Fibroblast of the aortic adventitia (primary cell): ENCODE data around the gene BBS12. TPM values are rescaled to one million over a fixed set of nuclear protein-coding genes. Genes with fewer than 3 reads are reported as not detected.

Source experiments
- DNase-seq: peaks from one replicate; pipeline ENCODE4 v3.0.0-alpha.2; 2010; ENCODE audit warnings: low read depth
- H3K4me3 ChIP-seq: 2 replicates; pipeline ENCODE4 v1.5.1; 2011; ENCODE audit warnings: low read depth, mild to moderate bottlenecking, control low read depth, low read length, moderate library complexity
- total RNA-seq: library from RNA; depleted of rRNA; stranded (reverse); fragments of >200 nt; gene quantifications from 2 replicates; pipeline ENCODE4 v1.2.3, GENCODE V29; 2012; ENCODE audit warnings: low replicate concordance
- TF ChIP-seq, protein P1 (sequence below): IDR thresholded peaks from 2 replicates; pipeline ENCODE4 v1.5.1; 2011; ENCODE audit warnings: mild to moderate bottlenecking, low read length, control low read depth, inconsistent platforms; ENCODE audit not compliant: insufficient read depth

The BBS12 gene
- total RNA-seq, 1 donor: 5.8 TPM

DNA sequence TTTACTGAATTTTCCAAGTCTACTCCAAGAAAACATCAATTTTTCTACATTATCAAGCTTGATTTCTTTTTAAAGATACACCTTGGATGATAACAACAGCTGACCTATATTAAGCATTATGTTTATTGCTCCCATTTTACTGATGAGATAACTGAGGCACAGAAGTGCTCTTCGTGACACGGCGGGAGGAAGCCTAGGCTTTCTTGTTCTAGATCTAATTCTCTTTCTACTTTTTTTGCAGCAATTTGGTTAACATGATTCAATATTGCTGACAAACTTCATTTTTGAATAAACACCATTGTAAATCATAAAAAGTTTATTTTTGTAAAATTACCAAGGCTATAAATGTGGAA lies 33.8 kb downstream of the BBS12 start:
- no peak for DNase-seq
- TF ChIP-seq, protein P1, sequence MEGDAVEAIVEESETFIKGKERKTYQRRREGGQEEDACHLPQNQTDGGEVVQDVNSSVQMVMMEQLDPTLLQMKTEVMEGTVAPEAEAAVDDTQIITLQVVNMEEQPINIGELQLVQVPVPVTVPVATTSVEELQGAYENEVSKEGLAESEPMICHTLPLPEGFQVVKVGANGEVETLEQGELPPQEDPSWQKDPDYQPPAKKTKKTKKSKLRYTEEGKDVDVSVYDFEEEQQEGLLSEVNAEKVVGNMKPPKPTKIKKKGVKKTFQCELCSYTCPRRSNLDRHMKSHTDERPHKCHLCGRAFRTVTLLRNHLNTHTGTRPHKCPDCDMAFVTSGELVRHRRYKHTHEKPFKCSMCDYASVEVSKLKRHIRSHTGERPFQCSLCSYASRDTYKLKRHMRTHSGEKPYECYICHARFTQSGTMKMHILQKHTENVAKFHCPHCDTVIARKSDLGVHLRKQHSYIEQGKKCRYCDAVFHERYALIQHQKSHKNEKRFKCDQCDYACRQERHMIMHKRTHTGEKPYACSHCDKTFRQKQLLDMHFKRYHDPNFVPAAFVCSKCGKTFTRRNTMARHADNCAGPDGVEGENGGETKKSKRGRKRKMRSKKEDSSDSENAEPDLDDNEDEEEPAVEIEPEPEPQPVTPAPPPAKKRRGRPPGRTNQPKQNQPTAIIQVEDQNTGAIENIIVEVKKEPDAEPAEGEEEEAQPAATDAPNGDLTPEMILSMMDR: no peak
- no peak overlapping the region for H3K4me3 ChIP-seq

DNA sequence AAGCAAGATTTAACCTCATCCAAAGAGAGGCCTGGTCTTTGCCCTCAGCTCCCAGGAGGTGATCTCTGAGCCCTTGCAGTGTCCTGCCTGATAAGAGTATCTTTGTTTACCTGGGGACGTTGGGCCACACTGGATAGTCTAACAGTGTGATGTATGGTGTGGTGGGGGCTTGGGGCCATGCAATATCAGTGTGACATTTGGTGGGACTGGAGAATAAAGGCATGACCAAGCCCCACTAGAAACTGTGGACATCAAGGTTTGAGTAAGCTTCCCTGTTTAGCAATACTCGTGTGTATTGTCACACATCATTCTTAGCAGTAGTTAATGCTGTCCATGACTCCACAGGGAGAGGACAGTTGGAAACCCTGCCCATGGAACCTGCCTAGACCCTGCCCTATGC lies 34.4 kb downstream of the BBS12 start:
- DNase-seq: no peak
- TF ChIP-seq, protein P1: no peak
- H3K4me3 ChIP-seq: no peak overlapping the region

DNA sequence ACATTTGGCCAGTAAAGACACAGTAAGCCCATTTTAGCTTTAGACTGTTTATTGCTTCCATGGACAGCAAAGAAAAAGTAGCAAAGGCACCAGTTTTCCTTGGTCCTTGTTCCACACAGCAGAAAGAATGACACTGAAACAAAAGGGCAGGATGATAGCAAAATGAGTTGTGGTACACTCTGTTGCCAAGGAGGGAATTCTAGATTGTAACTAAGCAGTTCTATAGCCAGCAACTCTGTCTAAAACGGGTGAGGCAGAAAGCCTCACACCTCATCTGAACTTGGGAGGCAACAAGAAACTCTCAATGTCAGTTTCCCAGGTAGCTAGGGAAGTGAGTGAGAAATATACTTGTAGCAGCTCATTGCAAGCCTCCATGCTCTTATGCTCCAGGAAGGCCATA lies 39.2 kb downstream of the BBS12 start:
- H3K4me3 ChIP-seq: no peak overlapping the region
- TF ChIP-seq, protein P1: no peak
- no peak for DNase-seq

DNA sequence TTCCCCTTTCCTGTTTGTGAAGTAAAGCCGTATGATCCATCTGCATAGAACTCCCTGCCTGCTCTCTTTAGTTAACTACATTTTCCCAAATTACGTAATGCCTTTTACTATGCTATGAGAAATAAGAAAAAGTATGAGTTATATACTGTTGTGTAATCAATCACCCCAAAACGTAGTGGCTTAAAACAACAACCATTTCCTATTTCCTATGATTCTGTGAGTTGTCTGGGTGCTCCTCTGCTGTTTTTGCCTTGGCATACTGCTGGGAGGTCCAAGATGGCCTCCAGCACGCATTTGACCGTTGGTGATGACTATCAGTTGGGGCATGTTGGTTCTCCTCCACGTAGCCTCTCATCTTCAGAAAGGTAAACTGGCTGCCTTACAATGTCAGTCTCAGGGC lies 39.8 kb downstream of the BBS12 start:
- TF ChIP-seq, protein P1: no peak
- H3K4me3 ChIP-seq: no peak overlapping the region
- peak; percentile 46 for DNase-seq

DNA sequence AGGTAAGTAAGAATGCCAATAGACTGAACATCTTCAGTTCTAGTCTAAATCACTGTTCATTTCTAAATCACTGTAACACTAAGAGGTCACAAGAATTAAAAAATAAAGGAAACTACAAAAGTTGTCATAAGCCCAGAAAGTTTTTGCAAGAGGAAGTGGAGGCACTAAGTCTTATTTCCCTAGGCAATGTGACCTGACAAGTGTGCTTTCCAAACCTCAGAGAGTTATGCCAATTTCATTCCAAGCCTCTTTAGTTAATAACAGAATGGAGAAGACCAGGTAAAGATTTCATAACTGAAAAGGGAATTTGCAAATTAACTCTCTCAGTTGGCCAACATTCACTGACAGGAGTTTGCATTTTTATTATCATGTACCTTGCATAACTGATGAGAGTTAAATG lies 40.5 kb downstream of the BBS12 start:
- no peak overlapping the region for H3K4me3 ChIP-seq
- TF ChIP-seq, protein P1: no peak
- DNase-seq: no peak

DNA sequence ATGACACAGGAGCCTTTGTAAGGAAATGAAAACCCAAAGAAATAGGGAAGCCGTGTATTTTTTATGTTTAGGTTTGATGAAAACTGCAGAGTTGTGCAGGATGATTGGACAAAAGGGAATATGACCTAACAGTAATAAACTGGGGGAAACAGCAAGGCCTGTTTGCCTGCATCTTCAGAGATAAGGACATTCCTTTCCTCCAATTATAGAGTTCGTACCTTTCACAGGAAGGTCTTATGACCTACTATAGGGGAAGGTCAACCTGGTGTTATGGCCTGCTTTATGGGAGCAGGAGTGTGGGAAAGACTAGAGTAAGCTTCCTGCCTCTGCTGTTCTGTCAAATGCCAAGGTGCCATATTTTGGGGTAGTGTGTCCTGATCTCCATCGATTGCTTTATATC lies 42.5 kb downstream of the BBS12 start:
- TF ChIP-seq, protein P1: no peak
- DNase-seq: no peak
- H3K4me3 ChIP-seq: no peak overlapping the region
